SU-DHL-6 (cell line): ENCODE measurements around the gene PTPRE.

Experiments
- H2AFZ ChIP-seq: fragments of 200-600 bp; sonication (generic); 2 replicates; pipeline ENCODE4 v1.6.1; 2014; ENCODE audit warnings: low read depth, mild to moderate bottlenecking, moderate library complexity, mixed read lengths, antibody characterized with exemption, low read length; ENCODE audit not compliant: severe bottlenecking
- H3F3A ChIP-seq: fragments of 200-600 bp; shearing (Covaris generic); 2 replicates; pipeline ENCODE4 v1.6.0; 2016; ENCODE audit warnings: antibody characterized with exemption, mild to moderate bottlenecking; ENCODE audit not compliant: insufficient read depth
- H3K27ac ChIP-seq: fragments of 200-600 bp; sonication (generic); 2 replicates; pipeline ENCODE4 v1.5.1; 2016; ENCODE audit warnings: low read depth, mild to moderate bottlenecking, low read length, moderate library complexity, mixed read lengths
- H3K27me3 ChIP-seq: fragments of 200-600 bp; sonication (generic), shearing (Covaris generic); 2 replicates; pipeline ENCODE4 v1.6.0; 2014; ENCODE audit warnings: mild to moderate bottlenecking, low read length
- H3K36me3 ChIP-seq: fragments of 200-600 bp; sonication (generic); 2 replicates; pipeline ENCODE4 v1.6.1; 2014; ENCODE audit warnings: mild to moderate bottlenecking, low read length, mixed read lengths
- H3K4me2 ChIP-seq: fragments of 300-600, 200-600 bp; shearing (Covaris generic), sonication (generic); 2 replicates; pipeline ENCODE4 v1.6.0; 2014; ENCODE audit warnings: low read length, low read depth, mild to moderate bottlenecking; ENCODE audit not compliant: poor library complexity, severe bottlenecking
- H3K4me3 ChIP-seq: fragments of 200-600 bp; sonication (generic); 2 replicates; pipeline ENCODE4 v1.5.1; 2014; ENCODE audit warnings: antibody characterized with exemption, low read length, mild to moderate bottlenecking, mixed read lengths; ENCODE audit not compliant: insufficient read depth, poor library complexity, severe bottlenecking
- H3K79me2 ChIP-seq: fragments of 200-600 bp; sonication (generic); 2 replicates; pipeline ENCODE4 v1.6.1; 2014; ENCODE audit warnings: mild to moderate bottlenecking, low read length, moderate library complexity; ENCODE audit not compliant: insufficient read depth
- H3K9ac ChIP-seq: fragments of 200-600 bp; sonication (generic); 2 replicates; pipeline ENCODE4 v1.7.0; 2014; ENCODE audit warnings: mild to moderate bottlenecking, low read length
- H3K9me2 ChIP-seq: fragments of 200-600 bp; sonication (generic); replicated peaks from 2 replicates; pipeline ENCODE4 v1.6.1; 2014; ENCODE audit warnings: low read length; ENCODE audit not compliant: insufficient read depth
- H3K9me3 ChIP-seq: fragments of 200-600 bp; sonication (generic); 2 replicates; pipeline ENCODE4 v1.6.1; 2014; ENCODE audit warnings: low read length, mixed read lengths; ENCODE audit not compliant: insufficient read depth
- H4K20me1 ChIP-seq: fragments of 200-600 bp; sonication (generic); 2 replicates; pipeline ENCODE4 v1.6.1; 2014; ENCODE audit warnings: low read depth, mild to moderate bottlenecking, antibody characterized with exemption, low read length, moderate library complexity, mixed read lengths
- CTCF ChIP-seq: fragments of 200-600 bp; sonication (generic); IDR thresholded peaks from one replicate; pipeline ENCODE4 v1.5.1; 2017; ENCODE audit warnings: antibody characterized with exemption, mild to moderate bottlenecking, low read length, moderate library complexity; ENCODE audit not compliant: insufficient read depth, poor library complexity, severe bottlenecking
- EZH2phosphoT487 ChIP-seq: fragments of 200-600 bp; sonication (generic), shearing (Covaris generic); conservative IDR thresholded peaks from 2 replicates; pipeline ENCODE4 v1.6.1; 2018; ENCODE audit warnings: mild to moderate bottlenecking, antibody characterized with exemption, low read length, moderate library complexity, mixed read lengths

The PTPRE gene

GRCh38 chr10:127942811-127943210 lies 35.9 kb downstream of the PTPRE start:
- H3K27me3 ChIP-seq, result no peaks in the 10 kb centered on the region
- H3K9me3 ChIP-seq, result no peaks in the 10 kb centered on the region
- no peak for TF ChIP-seq EZH2phosphoT487
- no peak for TF ChIP-seq CTCF
- no peaks in the 10 kb centered on the region for H3K36me3 ChIP-seq
- H3F3A ChIP-seq, result no peaks in the 10 kb centered on the region
- no peak overlapping the region for H3K4me2 ChIP-seq
- no peaks in the 10 kb centered on the region for H3K9me2 ChIP-seq
- H2AFZ ChIP-seq, result no peak overlapping the region
- no peak overlapping the region for H3K9ac ChIP-seq
- no peaks in the 10 kb centered on the region for H3K79me2 ChIP-seq
- H3K4me3 ChIP-seq, result no peak overlapping the region
- no peak overlapping the region for H3K27ac ChIP-seq
- H4K20me1 ChIP-seq, result no peaks in the 10 kb centered on the region

GRCh38 chr10:127943336-127943910 lies 36.5 kb downstream of the PTPRE start:
- no peaks in the 10 kb centered on the region for H3K9me2 ChIP-seq
- H3K9me3 ChIP-seq, result no peaks in the 10 kb centered on the region
- H3K9ac ChIP-seq, result no peak overlapping the region
- H3K27me3 ChIP-seq, result no peaks in the 10 kb centered on the region
- no peak overlapping the region for H3K27ac ChIP-seq
- no peak overlapping the region for H2AFZ ChIP-seq
- TF ChIP-seq EZH2phosphoT487 (no peak), CTCF (no peak)
- H3K36me3 ChIP-seq, result no peaks in the 10 kb centered on the region
- H3K79me2 ChIP-seq, result no peaks in the 10 kb centered on the region
- H3K4me2 ChIP-seq, result no peak overlapping the region
- no peaks in the 10 kb centered on the region for H3F3A ChIP-seq
- no peaks in the 10 kb centered on the region for H4K20me1 ChIP-seq
- no peak overlapping the region for H3K4me3 ChIP-seq

GRCh38 chr10:127944256-127944655 lies 37.4 kb downstream of the PTPRE start:
- no peak overlapping the region for H2AFZ ChIP-seq
- H3K9me3 ChIP-seq, result no peaks in the 10 kb centered on the region
- no peaks in the 10 kb centered on the region for H3K9me2 ChIP-seq
- H3K4me2 ChIP-seq, result no peak overlapping the region
- no peaks in the 10 kb centered on the region for H3F3A ChIP-seq
- H3K27me3 ChIP-seq, result no peaks in the 10 kb centered on the region
- H3K9ac ChIP-seq, result no peak overlapping the region
- no peak overlapping the region for H3K4me3 ChIP-seq
- no peaks in the 10 kb centered on the region for H3K36me3 ChIP-seq
- H3K27ac ChIP-seq, result no peak overlapping the region
- no peaks in the 10 kb centered on the region for H3K79me2 ChIP-seq
- H4K20me1 ChIP-seq, result no peaks in the 10 kb centered on the region
- TF ChIP-seq CTCF, result no peak
- TF ChIP-seq EZH2phosphoT487, result no peak
